Measurements from ENCODE around the gene PTER. TPM values are rescaled to one million over a fixed set of nuclear protein-coding genes. Genes with fewer than 3 reads are reported as not detected.
A peak's percentile ranks its signal among the peaks of the same experiment; 100 is the strongest.

PTER gene
- total and polyA plus RNA-seq, 2 of the 13 experiments (the other 11 are each of a cell fraction or from before 2014, with no cell fraction given), result 6.1 to 6.6 TPM

DNA sequence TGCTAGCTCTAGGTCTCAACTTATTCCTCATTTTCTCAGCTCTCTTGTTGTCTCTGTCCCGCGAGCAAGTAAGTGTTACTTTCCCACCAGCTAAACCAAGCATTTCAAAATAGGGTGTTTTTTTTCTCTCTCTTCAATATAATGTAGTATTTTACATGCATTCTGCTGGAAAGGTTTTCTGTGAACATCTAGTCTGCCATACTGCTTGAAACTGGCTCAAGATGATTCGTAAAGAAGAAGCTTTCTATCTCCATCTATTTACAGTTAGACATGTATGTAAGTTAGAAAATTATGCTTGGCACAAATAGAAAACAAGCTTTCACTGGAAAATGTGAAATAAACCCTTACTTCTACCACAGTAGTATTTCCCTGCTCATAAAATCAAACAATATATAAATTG, 53.7 kb downstream of the PTER start:
- FAIRE-seq (no peak), ATAC-seq (no peak), DNase-seq (ENCODE audit: low spot score) (no peak)
- Histone ChIP-seq H3K36me3 (replicated peaks in 1 of 2; ENCODE audit: control insufficient read depth in 1 of 2, insufficient read depth in 2 of 2, low read length in 2 of 2) (peaks cover 0 to 4% of the 10 kb centered on the region in 2 experiments; a peak in 1 of 5 replicates), H2AFZ (ENCODE audit: low read length) (no peak overlapping the region), H4K20me1 (ENCODE audit: insufficient read depth, low read length) (no peaks in the 10 kb centered on the region), H3K79me2 (ENCODE audit: insufficient read depth, low read length) (no peaks in the 10 kb centered on the region), H3K27me3 (ENCODE audit: control insufficient read depth in 1 of 2, insufficient read depth in 2 of 2, low read length in 2 of 2) (no peaks in the 10 kb centered on the region), H3K27ac (ENCODE audit: extremely low read length, insufficient read depth, low read length) (no peak overlapping the region), H3K9ac (ENCODE audit: insufficient read depth, low read depth, low read length) (no peak overlapping the region), H3K4me2 (ENCODE audit: low read depth, low read length) (no peak overlapping the region), H3K9me3 (ENCODE audit: low read length) (no peaks in the 10 kb centered on the region), H3K4me3 (replicated peaks in 1 of 3; ENCODE audit: insufficient read depth in 1 of 3, low read depth in 2 of 3, low read length in 3 of 3) (no peak overlapping the region), H3K4me1 (ENCODE audit: insufficient read depth, low read length) (no peaks in the 10 kb centered on the region)
- POLR2A ChIA-PET, result no interaction called here
- BruUV-seq (replicated peaks), result no TSS peak
- intact Hi-C loops (cut with micrococcal nuclease; ENCODE audit: unreplicated experiment) (no loop called here), in situ Hi-C loops (cut with HindIII; ENCODE audit: extremely low pct_ligation_motif_present, low pct_unique_long_range_greater_than_20kb) (no loop called here)
- CTCF ChIA-PET (ENCODE audit: low intra/inter-chr PET ratio, low total read pairs), result no interaction called here
- no peak for TF ChIP-seq ZNF383 (CRISPR knock-in tag; IDR thresholded peaks at IDR 0.05; ENCODE audit: borderline replicate concordance)
- TF ChIP-seq KLF16 (CRISPR knock-in tag; IDR thresholded peaks at IDR 0.05), result no peak
- 78% methylated on average over 3 of the region's 3 CpGs for WGBS (ENCODE audit: low lambda C conversion rate)

DNA sequence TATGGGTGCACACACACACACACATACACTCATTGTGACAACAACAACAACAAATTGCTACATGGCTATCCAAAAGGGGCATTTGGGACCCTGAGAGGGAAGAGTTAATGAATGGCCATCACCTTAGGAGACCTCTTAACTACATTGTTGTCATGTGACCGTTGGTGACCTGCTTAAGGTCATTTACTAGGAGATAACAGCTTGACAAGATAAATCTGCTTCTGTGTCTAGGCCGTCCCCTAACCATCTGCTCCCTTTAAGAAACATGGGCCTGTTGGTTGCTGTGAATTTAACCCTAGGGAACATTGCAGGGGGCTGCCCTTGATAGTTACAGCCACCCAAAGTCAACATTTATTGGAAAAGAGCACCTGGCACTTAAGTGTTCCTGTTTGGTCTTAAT, 55.1 kb downstream of the PTER start:
- 43% methylated on average over 2 of the region's 2 CpGs for WGBS (ENCODE audit: low lambda C conversion rate)
- in situ Hi-C loops (cut with HindIII; ENCODE audit: extremely low pct_ligation_motif_present, low pct_unique_long_range_greater_than_20kb) (no loop called here), intact Hi-C loops (cut with micrococcal nuclease; ENCODE audit: unreplicated experiment) (no loop called here)
- no peak overlapping the region for H3K4me3 ChIP-seq (replicated peaks in 1 of 3; ENCODE audit: insufficient read depth in 1 of 3, low read depth in 2 of 3, low read length in 3 of 3)
- no peaks in the 10 kb centered on the region for H3K27me3 ChIP-seq (ENCODE audit: control insufficient read depth in 1 of 2, insufficient read depth in 2 of 2, low read length in 2 of 2)
- H3K4me1 ChIP-seq (ENCODE audit: insufficient read depth, low read length), result no peaks in the 10 kb centered on the region
- BruUV-seq (replicated peaks), result no TSS peak
- H3K79me2 ChIP-seq (ENCODE audit: insufficient read depth, low read length), result no peaks in the 10 kb centered on the region
- ATAC-seq (no peak), DNase-seq (ENCODE audit: low spot score) (no peak), FAIRE-seq (no peak)
- no peaks in the 10 kb centered on the region for H3K9me3 ChIP-seq (ENCODE audit: low read length)
- H4K20me1 ChIP-seq (ENCODE audit: insufficient read depth, low read length), result no peaks in the 10 kb centered on the region
- POLR2A ChIA-PET, result no interaction called here
- TF ChIP-seq ZNF552 (CRISPR knock-in tag; IDR thresholded peaks at IDR 0.05; ENCODE audit: borderline replicate concordance) (no peak), HNRNPK (IDR thresholded peaks at IDR 0.05; ENCODE audit: low read depth, low read length, poor library complexity, severe bottlenecking) (no peak), MTF2 (CRISPR knock-in tag; IDR thresholded peaks at IDR 0.05; ENCODE audit: borderline replicate concordance) (no peak), ZNF101 (CRISPR knock-in tag; IDR thresholded peaks at IDR 0.05; ENCODE audit: borderline replicate concordance, low read depth) (no peak), ZNF619 (CRISPR knock-in tag; IDR thresholded peaks at IDR 0.05) (no peak), ZNF605 (CRISPR knock-in tag; IDR thresholded peaks at IDR 0.05) (no peak), TBL1XR1 (IDR thresholded peaks at IDR 0.05; ENCODE audit: borderline replicate concordance, low read length, partially characterized antibody) (no peak), YEATS4 (CRISPR knock-in tag; IDR thresholded peaks at IDR 0.05; ENCODE audit: borderline replicate concordance) (no peak)
- TF ChIP-seq, protein P1, sequence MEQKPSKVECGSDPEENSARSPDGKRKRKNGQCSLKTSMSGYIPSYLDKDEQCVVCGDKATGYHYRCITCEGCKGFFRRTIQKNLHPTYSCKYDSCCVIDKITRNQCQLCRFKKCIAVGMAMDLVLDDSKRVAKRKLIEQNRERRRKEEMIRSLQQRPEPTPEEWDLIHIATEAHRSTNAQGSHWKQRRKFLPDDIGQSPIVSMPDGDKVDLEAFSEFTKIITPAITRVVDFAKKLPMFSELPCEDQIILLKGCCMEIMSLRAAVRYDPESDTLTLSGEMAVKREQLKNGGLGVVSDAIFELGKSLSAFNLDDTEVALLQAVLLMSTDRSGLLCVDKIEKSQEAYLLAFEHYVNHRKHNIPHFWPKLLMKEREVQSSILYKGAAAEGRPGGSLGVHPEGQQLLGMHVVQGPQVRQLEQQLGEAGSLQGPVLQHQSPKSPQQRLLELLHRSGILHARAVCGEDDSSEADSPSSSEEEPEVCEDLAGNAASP (CRISPR knock-in tag; IDR thresholded peaks at IDR 0.05; ENCODE audit: borderline replicate concordance), result peak; percentile 36; the same call in 1 of the 2 replicates
- H3K36me3 ChIP-seq (replicated peaks in 1 of 2; ENCODE audit: control insufficient read depth in 1 of 2, insufficient read depth in 2 of 2, low read length in 2 of 2), result peaks cover 0 to 4% of the 10 kb centered on the region in 2 experiments; a peak in 1 of 5 replicates
- CTCF ChIA-PET (ENCODE audit: low intra/inter-chr PET ratio, low total read pairs), result no interaction called here
- no peak overlapping the region for H3K9ac ChIP-seq (ENCODE audit: insufficient read depth, low read depth, low read length)
- H2AFZ ChIP-seq (ENCODE audit: low read length), result no peak overlapping the region
- no peak overlapping the region for H3K4me2 ChIP-seq (ENCODE audit: low read depth, low read length)
- H3K27ac ChIP-seq (ENCODE audit: extremely low read length, insufficient read depth, low read length), result no peak overlapping the region
